Kidney (tissue), 14 donors: ENCODE data around the gene TYW1B. TPM values are rescaled to one million over a fixed set of nuclear protein-coding genes. Genes with fewer than 3 reads are reported as not detected.
"Not testable (repeated sequence)": the region's sequence is repeated elsewhere in the genome, so short reads cannot be mapped to it uniquely, and the experiment has no call there.

Experiments
- DNase-seq, 5 donors: peaks; one replicate each; pipeline ENCODE4 v3.0.0-alpha.2; 2013 to 2020
- FAIRE-seq: peaks from 2 replicates; lab custom pipeline; 2012; peaks lifted over from hg19 to GRCh38; lab: Jason Lieb, UNC
- H3K27ac ChIP-seq, 2 donors: one replicate each; pipeline ENCODE4 v1.7.0; 2013; ENCODE audit warnings: low read depth in 2 of 2, low read length in 2 of 2, inconsistent platforms in 1 of 2
- H3K27me3 ChIP-seq: one replicate; pipeline ENCODE4 v1.7.1; 2013; ENCODE audit warnings: low read length, inconsistent platforms; ENCODE audit not compliant: control insufficient read depth, insufficient read depth
- H3K36me3 ChIP-seq, 3 donors: one replicate each; pipeline versions ENCODE4 v1.7.0 to v1.7.1; 2013; ENCODE audit warnings: low read length in 3 of 3, control low read depth in 1 of 3, inconsistent platforms in 1 of 3; ENCODE audit not compliant: insufficient read depth in 3 of 3, control insufficient read depth in 2 of 3
- H3K4me1 ChIP-seq, 3 donors: one replicate each; pipeline versions ENCODE4 v1.7.0 to v1.7.1; 2013; ENCODE audit warnings: low read length in 3 of 3, inconsistent platforms in 1 of 3, low read depth in 1 of 3; ENCODE audit not compliant: control insufficient read depth in 2 of 3, insufficient read depth in 2 of 3
- H3K4me3 ChIP-seq, 3 donors: one replicate each; pipeline versions ENCODE4 v1.7.0 to v1.8.1; 2013; ENCODE audit warnings: low read length in 3 of 3, control low read depth in 1 of 3, inconsistent platforms in 1 of 3
- H3K9ac ChIP-seq, 3 donors: one replicate each; pipeline versions ENCODE4 v1.7.0 to v1.7.1; 2013; ENCODE audit warnings: low read length in 3 of 3, control low read depth in 1 of 3, inconsistent platforms in 1 of 3
- H3K9me3 ChIP-seq, 3 donors: one replicate each; pipeline versions ENCODE4 v1.7.0 to v1.7.1; 2013; ENCODE audit warnings: low read length in 3 of 3, control low read depth in 1 of 3, inconsistent platforms in 1 of 3; ENCODE audit not compliant: control insufficient read depth in 2 of 3, insufficient read depth in 1 of 3
- intact Hi-C: fragments of 100-400 bp; cut with DNase I; formaldehyde crosslinking; loops from one replicate; pipeline ENCODE4 v1.11.1; 2022
- polyA plus RNA-seq: library from polyadenylated mRNA; stranded (reverse); fragments of 350-450 nt; fragmentation: Illumina TruSeq; extraction: RNeasy Lipid Tissue Mini Kit (QIAGEN cat#74804); gene quantifications from one replicate; pipeline ENCODE4 v1.2.3, GENCODE V29; 2014; ENCODE audit warnings: low read depth, low replicate concordance; ENCODE audit not compliant: insufficient read depth
- total RNA-seq: library from RNA; stranded (reverse); fragmentation: NEBNext Ultra II Directional; extraction: Animal tissue kit (Norgen Biotek cat#: 25700); gene quantifications from one replicate; pipeline ENCODE4 v1.2.1, GENCODE V29; 2021
- TF ChIP-seq, protein P1 (sequence below): IDR thresholded peaks from 3 replicates; pipeline ENCODE4 v1.5.1; 2012; ENCODE audit warnings: mild to moderate bottlenecking, moderate library complexity, borderline replicate concordance; ENCODE audit not compliant: insufficient read depth; ENCODE audit errors: extremely low read depth
- donor health status: control.
- donor health status: control.
- donor health status: control.
- donor health status: control.
- donor health status: control.
- donor health status: DM: yes; HTN: yes; CAD: no.
- donor health status: Normal renal cell carcinoma (clear cell type).

The TYW1B gene
- total and polyA plus RNA-seq, 2 donors from 2014 or later, result 2.9 to 3.2 TPM

DNA sequence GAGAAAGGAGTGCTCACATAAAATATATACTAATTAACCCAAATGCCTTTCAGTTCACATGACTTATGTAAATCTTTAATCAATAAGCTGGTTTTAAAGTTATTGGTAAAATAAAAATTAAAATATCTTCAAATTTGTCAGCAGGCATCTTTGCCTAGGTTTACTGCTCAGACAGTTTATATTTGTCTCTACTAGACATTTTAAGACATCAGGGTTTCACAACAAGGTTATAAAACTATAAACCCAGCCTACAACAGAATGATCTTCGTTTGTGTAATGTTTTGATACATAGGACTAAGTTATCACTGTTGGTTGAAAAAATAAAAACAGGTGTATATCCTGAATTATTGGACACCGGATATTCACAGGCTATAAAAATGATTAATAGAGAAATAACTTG, 67.4 kb downstream of the TYW1B start:
- Histone ChIP-seq H3K27ac (no peak overlapping the region), H3K9me3 (peaks cover 0 to 8% (median 1%) of the 10 kb centered on the region in 3 donors), H3K9ac (no peak overlapping the region), H3K36me3 (no peaks in the 10 kb centered on the region), H3K4me3 (no peak overlapping the region), H3K27me3 (no peaks in the 10 kb centered on the region), H3K4me1 (no peaks in the 10 kb centered on the region)
- TF ChIP-seq, protein P1, sequence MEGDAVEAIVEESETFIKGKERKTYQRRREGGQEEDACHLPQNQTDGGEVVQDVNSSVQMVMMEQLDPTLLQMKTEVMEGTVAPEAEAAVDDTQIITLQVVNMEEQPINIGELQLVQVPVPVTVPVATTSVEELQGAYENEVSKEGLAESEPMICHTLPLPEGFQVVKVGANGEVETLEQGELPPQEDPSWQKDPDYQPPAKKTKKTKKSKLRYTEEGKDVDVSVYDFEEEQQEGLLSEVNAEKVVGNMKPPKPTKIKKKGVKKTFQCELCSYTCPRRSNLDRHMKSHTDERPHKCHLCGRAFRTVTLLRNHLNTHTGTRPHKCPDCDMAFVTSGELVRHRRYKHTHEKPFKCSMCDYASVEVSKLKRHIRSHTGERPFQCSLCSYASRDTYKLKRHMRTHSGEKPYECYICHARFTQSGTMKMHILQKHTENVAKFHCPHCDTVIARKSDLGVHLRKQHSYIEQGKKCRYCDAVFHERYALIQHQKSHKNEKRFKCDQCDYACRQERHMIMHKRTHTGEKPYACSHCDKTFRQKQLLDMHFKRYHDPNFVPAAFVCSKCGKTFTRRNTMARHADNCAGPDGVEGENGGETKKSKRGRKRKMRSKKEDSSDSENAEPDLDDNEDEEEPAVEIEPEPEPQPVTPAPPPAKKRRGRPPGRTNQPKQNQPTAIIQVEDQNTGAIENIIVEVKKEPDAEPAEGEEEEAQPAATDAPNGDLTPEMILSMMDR, result no peak
- no peak for DNase-seq
- no peak for FAIRE-seq
- intact Hi-C loops, result no loop called here

DNA sequence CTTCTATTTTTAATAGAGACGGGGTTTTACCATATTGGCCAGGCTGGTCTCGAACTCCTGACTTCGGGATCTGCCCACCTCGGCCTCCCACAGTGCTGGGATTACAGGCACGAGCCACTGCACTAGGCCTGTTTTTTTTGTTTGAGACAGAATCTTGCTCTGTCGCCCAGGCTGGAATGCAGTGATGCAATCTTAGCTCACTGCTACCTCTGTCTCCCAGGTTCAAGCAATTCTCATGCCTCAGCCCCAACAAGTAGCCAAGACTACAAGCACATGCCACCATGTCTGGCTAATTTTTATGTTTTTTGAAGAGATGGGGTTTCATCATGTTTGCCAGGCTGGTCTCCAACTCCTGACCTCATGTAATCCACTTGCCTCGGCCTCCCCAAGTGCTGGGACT, 73.7 kb downstream of the TYW1B start:
- no peak for FAIRE-seq
- H3K9ac ChIP-seq, result no peak overlapping the region
- no peaks in the 10 kb centered on the region for H3K4me1 ChIP-seq
- no peak for DNase-seq
- H3K9me3 ChIP-seq, result no peaks in the 10 kb centered on the region
- H3K4me3 ChIP-seq, result no peak overlapping the region
- H3K27me3 ChIP-seq, result no peaks in the 10 kb centered on the region
- no peaks in the 10 kb centered on the region for H3K36me3 ChIP-seq
- H3K27ac ChIP-seq, result no peak overlapping the region
- intact Hi-C loops, result no loop called here
- TF ChIP-seq, protein P1, result no peak

DNA sequence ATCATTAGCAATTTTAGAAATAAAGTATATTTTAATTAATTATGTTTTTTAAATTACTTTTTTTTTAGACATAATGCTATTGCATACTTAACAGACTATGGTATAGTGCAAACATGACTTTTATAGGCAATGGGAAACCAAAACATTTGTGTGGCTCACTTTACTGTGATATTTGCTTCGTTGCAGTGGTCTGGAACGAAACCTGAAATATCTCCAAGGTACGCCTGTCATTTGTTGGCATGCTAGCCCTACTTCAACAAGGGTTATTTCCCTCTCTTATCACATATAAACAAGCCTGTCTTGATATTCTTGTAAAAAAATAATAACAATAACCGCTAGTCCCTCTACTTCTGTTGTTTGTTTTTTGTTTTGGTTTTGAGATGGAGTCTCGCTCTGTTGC, 74.2 kb downstream of the TYW1B start:
- H3K4me3 ChIP-seq, result no peak overlapping the region
- no peaks in the 10 kb centered on the region for H3K27me3 ChIP-seq
- H3K9me3 ChIP-seq, result no peaks in the 10 kb centered on the region
- no peak overlapping the region for H3K27ac ChIP-seq
- intact Hi-C loops, result no loop called here
- no peaks in the 10 kb centered on the region for H3K36me3 ChIP-seq
- H3K4me1 ChIP-seq, result no peaks in the 10 kb centered on the region
- FAIRE-seq, result no peak
- TF ChIP-seq, protein P1, result no peak
- DNase-seq, result no peak
- no peak overlapping the region for H3K9ac ChIP-seq

DNA sequence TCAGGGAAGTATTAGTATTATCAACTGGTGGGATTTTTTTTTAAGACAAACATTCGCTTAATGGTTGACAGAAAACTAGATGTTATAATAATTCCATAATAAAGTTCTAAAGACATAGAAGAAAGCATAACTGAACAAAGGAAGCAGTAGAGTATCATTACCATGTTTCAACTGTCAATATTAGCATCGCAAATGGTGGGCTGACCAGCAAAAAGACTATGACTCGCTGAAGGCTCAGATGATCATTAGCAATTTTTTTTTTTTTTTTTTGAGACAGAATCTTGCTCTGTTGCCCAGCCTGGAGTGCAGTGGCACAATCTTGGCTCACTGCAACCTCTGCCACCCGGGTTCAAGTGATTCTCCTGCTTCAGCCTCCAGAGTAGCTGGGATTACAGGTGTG, 74.8 kb downstream of the TYW1B start:
- H3K27me3 ChIP-seq, H3K9ac ChIP-seq, H3K4me3 ChIP-seq, DNase-seq, FAIRE-seq, H3K36me3 ChIP-seq, H3K4me1 ChIP-seq, H3K27ac ChIP-seq, H3K9me3 ChIP-seq, intact Hi-C loops: not testable (repeated sequence)
